NCI-H774 (cell line): ENCODE results near the gene POLR2L.

Source experiments
- DNase-seq: peaks from one replicate; lab custom pipeline; 2025; lab: John Stamatoyannopoulos, UW

Gene POLR2L

DNA sequence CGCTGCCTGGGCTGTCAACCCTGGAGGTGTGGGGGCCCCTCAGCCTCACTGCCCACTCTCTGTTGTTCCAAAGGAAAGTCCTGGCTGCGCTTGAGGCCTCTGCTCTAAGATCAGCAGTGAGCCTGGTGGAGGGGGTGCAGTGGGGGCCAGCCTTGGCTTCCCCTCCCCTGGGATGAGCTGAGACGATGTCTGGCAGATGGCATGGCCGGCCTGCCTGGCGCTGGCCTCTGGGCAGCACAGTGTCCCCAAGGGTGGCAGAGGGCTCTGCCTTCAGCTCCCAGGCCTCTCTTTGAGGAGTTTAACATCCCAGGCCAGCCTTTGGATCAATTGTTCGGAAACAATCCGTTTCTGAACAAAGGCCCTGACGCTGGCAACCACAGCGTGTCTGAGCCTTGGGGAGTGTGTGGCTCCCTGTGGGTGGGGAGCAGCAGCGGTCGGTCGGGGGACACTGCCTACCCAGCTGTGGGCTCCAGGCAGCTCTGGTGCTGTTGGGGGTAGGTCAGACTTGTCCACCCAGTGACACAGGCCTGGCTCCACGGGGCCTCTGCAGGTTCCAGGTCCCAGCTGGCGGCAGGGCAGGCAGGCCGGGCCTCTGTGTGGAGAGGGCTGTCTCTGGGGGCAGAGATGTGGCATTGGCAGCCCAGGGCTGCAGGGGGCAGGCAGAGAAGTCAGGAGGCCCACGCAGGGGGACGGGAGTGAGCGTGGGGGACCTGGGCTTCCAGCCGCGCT is 12.4 kb upstream of the POLR2L start:
- DNase-seq: no peak

DNA sequence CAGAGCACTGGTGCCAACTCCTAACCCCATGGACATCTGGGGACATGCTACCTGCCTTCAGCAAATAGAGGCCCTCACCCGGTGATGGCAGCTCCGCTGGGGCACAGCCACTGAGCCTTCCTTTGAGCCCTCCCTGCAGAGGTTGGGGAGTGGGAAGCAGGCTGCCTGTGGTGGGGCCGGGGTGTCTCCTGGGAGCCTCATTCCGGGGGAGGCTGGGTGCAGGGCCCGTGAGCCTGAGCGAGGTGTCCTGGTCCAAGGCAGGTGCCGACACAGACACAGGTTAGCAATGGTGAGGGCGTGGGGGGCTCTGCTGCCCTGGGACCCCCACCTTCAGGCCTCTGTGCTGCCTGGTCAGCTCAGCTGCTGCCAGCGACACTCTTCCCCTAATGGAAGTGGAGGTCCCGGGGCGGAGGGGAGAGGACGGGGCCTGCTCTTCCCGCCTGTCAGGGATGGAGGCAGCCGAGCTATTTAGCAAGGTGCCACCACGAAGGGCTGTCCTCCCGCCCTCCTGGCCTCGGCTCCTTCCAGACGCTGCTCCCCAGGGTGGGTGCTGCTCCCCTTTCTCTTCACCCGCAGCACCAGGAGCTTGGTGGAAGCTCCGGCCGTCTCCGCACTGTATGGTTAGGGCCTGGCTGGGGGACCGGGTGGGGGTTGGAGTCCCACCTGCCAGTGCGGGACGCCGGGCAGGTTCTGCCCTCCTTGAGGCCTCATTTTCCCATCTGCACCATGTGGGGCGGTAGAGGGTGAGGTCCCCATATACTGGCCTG is 11.5 kb upstream of the POLR2L start:
- no peak for DNase-seq

DNA sequence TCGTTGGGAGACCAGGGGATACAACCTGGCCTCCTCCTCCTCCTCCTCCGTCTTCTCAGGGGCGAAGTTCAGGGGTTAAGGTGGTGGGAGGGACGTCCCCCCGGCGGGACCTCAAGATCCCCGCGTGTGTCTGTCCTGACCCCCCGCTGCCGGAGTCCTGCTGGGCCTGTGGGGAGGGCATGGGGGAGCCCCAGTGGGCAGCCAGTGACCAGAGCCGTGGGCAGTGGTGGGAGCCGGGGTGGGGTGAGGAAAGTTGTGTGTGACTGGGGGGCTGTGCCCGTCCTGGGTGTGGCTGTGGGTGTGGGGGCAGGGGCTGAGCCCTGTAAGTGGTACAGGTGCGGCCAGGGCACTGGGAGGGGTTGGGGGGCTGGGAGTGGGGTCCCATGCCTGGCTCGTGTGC is 10.4 kb upstream of the POLR2L start:
- DNase-seq: no peak

DNA sequence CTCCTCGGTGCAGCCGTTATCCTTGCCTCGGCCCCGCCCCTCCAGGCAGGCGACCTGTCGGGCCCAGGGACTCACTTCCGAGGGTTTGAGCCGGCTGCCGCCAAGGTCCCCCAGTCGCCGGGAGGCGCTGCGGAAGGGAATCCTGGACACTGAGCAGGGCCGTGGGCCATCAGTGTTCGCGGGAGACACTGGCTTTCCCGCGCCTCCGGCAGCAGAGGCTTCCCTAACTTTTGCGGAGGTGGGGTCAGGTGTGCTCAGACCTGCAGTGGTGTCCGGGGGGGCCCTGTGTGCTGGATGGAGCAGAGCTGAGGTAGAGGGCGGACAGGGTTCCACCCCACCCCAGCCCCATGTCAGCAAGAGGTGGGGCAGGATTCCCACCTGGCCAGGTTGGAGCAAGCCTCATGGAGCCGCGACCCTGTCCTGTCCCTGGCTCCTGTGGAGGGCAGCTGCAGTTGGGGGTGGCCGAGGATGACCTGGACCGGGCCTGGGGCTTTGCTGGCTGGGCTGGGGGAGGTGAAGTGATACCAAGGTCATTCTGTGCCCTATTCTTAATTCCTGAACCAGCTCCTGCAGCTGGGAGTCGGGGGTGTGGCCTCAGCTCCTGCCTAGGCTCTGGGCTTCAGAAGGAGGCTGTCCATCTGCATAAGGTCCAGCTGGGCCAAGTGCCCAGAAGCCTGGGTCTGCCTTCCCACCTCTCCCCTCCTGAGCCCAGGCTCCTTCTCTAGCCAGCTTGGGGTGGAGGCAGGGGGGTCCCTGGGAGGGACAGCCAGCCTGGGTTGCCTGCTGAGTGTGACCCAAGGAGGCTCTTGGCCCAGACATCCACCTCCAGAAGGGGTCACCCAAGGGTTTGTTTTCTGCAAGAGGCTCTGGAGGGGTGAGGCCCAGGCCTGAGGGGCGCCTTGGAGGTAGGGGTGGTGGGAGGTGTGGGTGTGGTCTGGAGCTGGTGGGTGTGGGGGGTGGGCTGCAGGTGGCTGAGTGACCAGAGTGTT is 8.7 kb upstream of the POLR2L start:
- DNase-seq: no peak

DNA sequence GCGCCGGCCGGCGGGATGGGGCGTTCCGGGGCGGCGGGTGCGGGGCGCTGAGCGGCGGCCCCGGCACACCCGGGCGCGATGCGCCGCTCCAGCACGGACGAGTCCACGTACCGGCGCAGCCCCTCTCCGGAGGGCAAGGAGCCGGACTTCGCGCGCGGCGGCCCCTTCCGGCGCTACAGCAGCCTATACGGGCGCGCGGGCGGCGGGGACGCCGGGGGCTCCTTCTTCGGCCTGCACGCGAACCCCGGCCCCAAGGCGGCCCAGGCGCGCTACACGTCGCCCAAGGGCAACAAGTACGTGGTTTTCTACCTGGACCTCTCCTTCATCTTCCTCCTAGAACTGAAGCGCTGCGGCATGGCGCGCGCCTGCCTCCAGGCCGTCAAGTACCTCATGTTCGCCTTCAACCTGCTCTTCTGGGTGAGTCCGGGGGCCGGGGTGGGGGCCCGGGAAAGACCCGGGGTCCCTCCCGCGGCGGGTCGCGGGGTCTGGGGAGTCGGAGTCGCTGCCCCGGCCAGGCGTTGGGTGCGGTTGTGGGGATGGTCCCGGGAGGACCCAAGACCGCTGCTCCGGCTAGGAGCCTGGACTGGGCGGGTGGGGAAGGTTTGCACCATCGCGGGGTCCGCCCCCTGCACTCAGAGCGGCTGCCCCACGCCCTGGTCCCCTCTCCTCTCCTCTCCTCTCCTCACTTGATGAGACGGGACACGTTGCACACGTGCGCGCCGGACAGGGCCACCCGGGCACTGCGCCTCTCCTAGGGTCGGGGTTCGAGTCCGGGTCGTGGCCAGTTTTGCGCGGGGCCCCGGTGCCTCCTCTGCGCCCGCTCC is 7.8 kb upstream of the POLR2L start:
- no peak for DNase-seq

DNA sequence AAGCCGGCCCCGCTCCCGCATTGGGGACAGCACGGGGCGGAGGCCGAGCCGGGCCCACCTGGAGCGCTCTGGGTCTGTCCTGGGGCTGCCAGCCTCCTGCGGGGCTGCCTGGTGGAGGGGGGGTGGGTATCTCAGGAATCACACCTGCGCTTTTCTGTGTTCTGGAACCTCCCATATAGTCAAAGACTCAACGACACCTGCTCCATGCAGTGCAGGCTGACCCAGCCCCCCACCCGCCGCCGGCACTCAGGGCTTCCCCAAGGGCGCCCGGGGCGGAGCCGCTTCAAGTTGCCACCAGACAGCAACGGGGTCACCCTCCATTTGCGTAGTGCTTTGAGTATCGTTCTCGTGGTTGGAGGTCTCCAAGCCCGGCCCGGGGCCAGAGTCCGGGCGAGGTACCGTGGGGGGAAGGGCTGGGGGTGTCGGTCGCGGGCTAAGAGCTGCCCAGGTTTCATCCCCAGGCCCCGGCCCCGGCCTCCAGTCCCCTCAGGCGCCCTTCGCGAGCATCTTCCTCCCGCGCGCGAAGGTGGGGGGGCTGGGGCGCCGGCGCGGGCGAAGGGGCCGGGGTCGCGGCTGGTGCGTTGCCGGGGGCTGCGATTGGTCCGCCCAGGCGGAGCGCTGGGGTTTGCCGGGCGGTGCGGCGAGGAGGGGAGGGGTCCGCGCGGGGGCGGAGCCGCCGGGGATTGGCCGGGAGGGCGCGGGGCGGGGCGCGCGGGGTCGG is 6.9 kb upstream of the POLR2L start:
- DNase-seq: no peak

DNA sequence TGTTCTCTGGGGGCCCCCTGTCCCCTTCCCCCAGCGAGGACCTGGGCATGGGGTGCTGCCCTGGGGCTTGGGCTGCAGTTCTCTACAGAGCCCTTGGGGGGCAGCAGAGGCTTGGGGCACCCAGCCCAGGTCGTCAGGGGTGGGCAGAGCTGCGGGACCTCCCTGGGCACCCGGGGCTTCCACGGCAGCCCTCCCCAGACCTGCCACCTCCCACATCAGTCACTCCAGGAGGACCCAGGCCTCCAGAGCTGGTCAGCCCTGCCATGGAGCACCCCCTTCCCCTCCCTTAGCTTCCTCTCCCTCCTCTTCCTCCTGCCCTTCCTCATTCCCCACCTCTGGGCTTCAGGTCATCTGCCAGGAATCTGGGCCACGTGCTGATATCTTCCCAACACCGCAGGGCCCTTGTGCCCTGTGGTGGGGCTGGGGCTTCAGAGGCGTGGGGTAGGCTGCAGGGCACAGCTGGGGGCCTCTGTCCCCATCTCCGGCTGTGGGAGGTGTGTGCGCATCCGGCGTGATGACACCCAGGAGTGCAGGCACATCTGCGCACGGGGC is 6.1 kb upstream of the POLR2L start:
- no peak for DNase-seq

DNA sequence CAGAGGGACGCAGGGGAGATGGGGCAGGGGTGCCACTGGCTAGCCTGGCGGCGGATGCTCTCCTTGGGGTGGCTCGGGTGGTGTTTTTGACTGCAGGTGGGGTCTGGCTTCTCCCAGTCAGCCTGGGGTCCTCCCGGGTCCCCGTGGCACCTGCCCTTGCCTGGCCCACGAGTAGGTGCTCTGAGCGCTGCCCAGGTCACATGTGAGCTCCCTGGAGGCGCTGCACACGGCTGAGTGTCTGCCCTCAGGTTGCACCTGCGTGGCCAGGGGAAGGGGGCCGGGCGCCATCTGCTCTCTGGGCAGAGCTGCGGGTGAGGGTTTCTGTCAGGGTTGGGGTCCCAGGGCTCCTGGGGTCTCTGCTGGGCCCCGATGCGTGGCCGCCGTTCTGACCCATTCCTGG is 5.5 kb upstream of the POLR2L start:
- DNase-seq: no peak

DNA sequence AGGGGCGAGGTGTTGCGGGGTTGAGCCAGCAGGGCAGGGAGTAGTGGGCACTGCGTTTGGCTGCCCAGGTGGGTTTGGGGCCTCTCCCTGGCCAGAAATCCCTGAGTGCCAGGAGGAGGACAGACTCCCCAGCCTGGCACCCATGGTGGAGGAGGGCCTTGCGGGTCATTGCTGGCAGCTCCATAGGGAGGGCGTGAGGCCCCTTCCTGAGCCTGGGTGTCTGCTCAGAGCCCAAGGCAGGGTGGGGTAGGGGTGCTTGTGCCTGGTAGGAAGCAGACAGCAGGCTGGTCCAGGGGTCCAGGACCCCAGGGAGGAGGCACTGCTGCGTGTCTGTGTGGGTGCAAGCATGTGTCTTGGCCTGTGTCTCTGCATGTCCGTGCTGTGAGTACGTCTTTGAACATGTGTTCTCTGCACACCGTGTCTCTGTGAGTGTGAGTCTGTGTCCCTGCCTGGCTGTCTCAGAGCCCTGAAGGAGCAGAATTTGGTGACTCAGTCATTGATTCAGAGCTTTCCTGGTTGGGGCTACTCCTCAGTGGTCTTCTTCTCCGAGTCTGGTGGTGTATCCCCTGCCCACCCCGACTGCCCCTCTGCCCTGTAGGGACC is 4.3 kb upstream of the POLR2L start:
- no peak for DNase-seq

DNA sequence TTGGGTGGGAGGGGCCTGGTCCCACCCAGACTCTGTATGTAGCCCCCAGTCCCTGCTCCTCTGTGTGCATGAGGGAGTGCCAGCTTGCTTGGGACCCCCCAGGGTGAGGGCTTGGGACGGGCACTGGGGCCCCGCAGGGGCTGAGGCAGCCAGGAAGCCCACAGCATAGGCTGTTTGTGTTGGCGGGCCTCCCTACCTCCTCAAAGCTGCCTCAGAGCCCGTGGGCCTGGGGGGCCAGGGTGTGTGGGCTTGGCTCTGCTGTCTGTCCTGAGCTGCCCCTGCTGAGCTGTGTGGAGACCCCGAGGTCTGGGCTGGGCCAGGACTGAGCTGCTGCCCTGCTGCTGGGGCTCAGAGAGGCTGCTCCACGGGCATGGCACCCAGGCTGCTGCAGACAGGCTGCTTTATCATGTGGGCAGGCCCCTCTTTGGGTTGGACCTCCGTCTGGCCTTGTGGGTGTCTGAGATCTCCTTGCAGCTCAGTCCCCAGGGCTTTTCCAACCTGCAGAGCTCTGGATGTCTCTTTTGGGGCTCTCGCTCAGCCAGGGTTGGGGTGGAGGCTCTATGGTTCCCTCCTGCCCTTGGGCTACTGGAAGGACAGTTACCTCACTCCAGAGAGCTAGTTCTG is 3.7 kb upstream of the POLR2L start:
- DNase-seq: no peak

DNA sequence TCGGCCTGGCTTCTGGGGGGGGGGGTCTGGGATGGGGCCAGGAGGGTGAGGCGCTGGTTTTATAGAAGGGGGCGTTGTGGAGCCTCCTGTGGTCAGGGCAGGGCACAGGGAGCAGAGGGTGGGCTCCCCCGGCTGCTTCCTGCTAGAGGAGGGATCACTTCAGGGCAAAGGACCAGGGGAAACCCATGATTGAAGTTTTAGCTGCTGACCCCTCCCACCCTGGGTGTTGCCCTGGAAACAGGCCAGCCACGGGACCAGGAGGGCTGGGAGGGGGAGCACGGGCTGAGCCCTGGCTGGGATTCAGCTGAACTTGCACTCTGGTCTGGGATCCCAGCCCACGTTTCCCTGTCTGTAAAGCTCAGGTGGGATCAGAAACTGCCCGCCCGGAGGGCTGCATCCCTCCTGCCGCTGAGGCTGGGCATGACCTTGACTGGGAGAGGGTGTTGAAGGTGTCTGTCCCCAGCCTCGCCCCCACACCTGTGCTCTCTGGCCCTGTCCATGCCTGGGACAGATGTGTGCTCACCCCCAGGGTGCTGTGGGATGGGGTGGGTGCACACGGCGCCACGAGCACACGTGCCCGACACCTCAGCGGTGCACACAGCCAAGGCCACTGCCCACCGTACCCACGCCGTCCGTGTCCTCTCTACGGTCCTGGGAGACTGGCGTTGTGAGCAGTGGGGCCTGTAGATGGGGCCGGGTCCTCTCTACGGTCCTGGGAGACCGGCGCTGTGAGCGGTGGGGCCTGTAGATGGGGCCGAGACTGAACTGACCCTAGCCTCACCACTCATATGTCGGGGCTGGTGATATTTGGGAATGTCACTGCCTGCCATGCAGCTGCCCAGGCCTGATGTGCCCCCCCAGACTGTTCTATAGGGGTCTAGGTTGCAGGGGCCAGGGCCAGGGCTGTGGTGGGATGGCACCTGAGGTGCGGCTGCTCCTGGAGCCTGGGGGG is 2.6 kb upstream of the POLR2L start:
- DNase-seq: no peak

DNA sequence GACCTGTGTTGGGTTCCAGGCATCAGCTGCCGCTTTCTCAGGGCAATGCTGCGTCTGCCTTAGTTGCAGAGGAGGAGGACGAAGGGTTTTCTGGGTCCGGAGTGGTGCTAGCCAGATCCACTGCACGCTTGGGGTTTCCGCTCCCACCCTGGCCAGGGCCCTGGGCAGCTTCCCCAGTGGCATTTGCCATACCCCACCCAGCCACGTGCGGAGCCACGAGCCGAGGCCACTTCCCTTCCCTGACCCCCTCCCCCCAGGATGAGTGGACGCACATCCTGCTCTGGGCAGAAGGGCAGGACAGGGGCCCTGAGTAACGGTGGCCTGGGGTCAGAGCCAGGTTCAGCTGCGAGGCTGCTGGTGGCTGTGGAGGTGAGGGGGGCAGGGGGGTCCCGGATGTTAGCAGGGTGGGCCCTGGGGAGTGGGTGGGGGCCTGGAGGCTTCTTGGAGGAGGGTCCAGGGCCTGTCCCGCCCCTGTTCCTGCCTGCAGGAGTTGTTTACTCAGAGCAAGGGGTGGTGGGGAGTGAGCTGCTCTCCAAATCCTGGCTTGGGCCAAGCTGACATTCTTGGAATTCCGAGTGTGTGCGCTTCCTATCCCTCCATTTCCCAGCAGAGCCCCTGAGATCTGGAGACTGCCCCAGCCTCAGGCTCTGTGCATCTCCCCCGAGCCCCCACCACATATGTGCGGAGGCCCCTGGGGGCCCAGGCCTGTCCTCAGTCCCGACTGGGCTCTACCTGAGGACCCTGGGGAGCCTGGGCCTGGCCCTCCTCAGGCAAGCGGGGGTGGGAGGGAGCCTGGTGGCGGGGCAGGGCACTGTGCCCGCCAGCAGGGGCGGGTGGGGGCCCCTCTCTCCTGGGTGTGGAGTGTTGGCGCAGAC is 1.7 kb upstream of the POLR2L start:
- no peak for DNase-seq

DNA sequence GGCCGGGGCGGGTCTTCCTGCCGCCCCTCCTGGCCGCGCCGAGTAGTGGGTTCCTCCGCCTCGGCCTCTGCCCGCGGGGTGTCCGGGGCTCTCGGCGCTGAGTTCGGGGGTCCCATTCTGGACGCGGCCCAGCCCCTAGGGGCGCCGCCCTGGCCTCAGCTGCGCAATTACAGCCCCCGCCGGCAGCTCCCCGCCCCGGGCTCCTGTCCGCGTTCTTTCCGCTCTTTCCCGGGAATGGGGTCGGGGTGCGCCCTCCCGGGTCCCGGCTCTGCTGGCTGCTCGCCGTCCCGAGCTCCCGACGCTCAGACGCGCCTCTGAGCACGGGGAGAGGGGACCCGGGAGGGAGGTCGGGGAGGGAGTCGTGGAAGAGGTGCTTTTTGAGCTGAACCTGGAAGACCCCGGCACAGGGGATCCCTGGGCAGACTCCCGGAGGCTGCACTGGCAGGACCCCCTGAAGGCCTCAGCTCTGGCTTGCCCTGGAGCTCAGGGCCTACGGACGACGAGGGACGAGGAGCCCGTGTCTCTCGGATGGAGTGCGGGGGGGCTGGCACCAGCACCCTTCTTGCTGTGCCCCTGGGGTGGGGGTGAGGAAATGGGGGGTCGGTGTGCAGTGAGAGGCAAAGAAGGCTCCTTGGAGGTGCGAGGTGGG is 881 bp upstream of the POLR2L start:
- DNase-seq: no peak

DNA sequence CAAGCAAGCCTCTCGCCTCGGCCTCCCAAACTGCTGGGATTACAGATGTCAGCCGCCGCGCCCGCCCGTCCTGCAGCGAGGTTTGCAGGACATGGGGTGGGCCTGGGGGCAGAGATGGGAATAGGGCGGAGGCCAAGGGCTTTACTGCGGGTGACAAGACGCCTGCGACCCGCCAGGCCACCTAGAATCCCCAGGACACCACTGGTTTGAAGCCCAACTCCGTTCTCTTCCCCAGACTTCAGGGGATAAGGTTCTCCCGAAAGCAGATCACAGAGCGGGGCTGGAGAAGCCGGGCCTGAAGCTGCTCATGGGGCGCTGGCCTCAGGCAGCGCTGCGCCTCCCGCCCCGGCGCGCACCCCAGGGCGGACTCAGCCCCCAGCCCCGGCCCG is 354 bp downstream of the POLR2L start:
- DNase-seq: no peak

DNA sequence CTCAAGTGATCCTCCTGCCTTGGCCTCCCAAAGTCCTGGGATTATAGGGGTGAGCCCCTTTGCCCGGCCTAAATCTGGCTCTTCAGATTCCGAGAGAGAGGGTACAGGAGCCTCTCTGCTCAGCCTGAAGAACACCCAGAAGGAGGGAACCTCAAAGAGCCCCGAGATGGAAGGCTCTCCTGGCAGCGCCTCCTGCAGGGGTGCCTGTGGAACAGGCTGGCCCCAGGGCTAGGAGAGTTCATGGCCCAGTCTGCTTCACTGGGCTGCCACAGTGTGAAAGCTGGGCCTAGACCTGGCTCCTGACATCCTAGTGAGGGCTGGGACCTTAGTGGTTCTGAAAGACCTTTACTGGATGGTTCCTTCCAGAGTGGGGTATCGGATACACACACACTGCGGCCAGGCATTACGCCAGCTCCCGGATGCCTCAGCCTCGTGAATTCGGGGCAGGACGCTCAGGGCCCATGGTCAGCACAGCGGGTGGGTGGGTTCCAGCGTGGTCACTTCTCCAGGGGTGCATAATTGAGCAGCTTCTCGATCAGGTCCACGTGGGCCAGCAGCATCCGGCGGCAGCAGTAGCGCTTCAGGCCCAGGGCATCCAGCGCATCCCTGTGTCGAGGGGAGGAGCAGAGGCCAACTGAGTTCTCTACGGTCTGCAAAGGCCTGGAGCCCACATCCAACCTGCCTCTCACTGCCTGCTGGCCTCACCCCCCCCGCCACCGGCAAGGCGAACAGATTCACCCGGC is 2.3 kb downstream of the POLR2L start:
- no peak for DNase-seq

DNA sequence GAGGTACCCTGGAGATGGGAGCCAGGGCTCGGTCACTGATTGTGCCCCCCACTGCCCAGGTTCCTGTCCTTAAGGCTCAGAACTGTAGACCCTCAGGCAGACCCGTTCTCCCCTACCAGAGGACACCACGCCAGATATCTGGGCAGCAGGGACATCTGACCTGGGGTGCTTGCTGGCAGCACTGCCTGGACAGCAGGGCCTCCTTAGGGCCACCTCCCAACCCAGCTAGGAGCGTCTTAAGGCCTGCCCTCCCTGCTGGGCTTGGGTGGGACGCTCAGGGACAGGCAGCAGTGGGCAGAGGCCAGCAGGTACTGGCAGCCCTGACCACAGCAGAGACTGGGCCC is 3.1 kb downstream of the POLR2L start:
- no peak for DNase-seq
